RPMI8226 (cell line): ENCODE data around the gene AK6.
"Not testable (repeated sequence)": the region's sequence is repeated elsewhere in the genome, so short reads cannot be mapped to it uniquely, and the experiment has no call there.

ENCODE experiments used
- DNase-seq: peaks from one replicate; pipeline ENCODE4 v3.0.0-alpha.2; 2015

The AK6 gene

GRCh38 chr5:69334793-69335268, 34.5 kb downstream of the AK6 start:
- peak; percentile 91 for DNase-seq

- not testable (repeated sequence) for DNase-seq
These were observed 35.5 kb downstream of the AK6 start for GRCh38 chr5:69333668-69334315.

GRCh38 chr5:69331528-69332445, 37.5 kb downstream of the AK6 start:
- DNase-seq: peak; percentile 69

GRCh38 chr5:69329905-69330489, 39.3 kb downstream of the AK6 start:
- no peak for DNase-seq

GRCh38 chr5:69326365-69326764, 43.0 kb downstream of the AK6 start:
- no peak for DNase-seq

GRCh38 chr5:69317391-69317790, 51.9 kb downstream of the AK6 start:
- DNase-seq: no peak

GRCh38 chr5:69315972-69316371, 53.3 kb downstream of the AK6 start:
- DNase-seq: no peak

- DNase-seq: no peak
These were observed 55.9 kb downstream of the AK6 start for GRCh38 chr5:69313428-69313827.

GRCh38 chr5:69312459-69313160, 56.7 kb downstream of the AK6 start:
- no peak for DNase-seq

- no peak for DNase-seq
These were observed 59.9 kb downstream of the AK6 start for GRCh38 chr5:69309380-69309779.

- DNase-seq: no peak
These were observed 61.2 kb downstream of the AK6 start for GRCh38 chr5:69308046-69308553.

- DNase-seq: no peak
These were observed 63.8 kb downstream of the AK6 start for GRCh38 chr5:69305512-69305911.
